Ovary (tissue), 9 donors: ENCODE results near the gene MYO3B. TPM values are rescaled to one million over a fixed set of nuclear protein-coding genes. Genes with fewer than 3 reads are reported as not detected.

ENCODE experiments used
- DNase-seq, 5 donors: peaks; one replicate each; pipeline ENCODE4 v3.0.0-alpha.2; 2019 to 2020
- H3K27ac ChIP-seq, 2 donors: fragments of 200-600 bp; one replicate each; pipeline versions ENCODE4 v1.5.1 to v1.8.0; 2019 to 2022
- H3K27me3 ChIP-seq: fragments of 200-600 bp; one replicate; pipeline ENCODE4 v1.8.0; 2022
- H3K36me3 ChIP-seq: fragments of 200-600 bp; sonication (generic); one replicate; pipeline ENCODE4 v1.5.1; 2019
- H3K4me1 ChIP-seq: one replicate; pipeline ENCODE4 v1.8.1; 2013; ENCODE audit warnings: mild to moderate bottlenecking, moderate library complexity; ENCODE audit not compliant: insufficient read depth
- H3K4me3 ChIP-seq: fragments of 200-600 bp; sonication (generic); one replicate; pipeline ENCODE4 v1.5.1; 2017
- H3K9me3 ChIP-seq, 2 donors: fragments of 200-600 bp in 1 of 2; sonication (generic) in 1 of 2; one replicate each; pipeline versions ENCODE4 v1.5.1 to v1.8.1; 2013 to 2019; ENCODE audit warnings: mild to moderate bottlenecking in 1 of 2, moderate library complexity in 1 of 2
- EP300 ChIP-seq: sonication (generic); formaldehyde crosslinking; IDR thresholded peaks from one replicate; pipeline ENCODE4 v1.6.1; 2017; ENCODE audit warnings: antibody characterized with exemption
- POLR2A ChIP-seq: fragments of 450-650 bp; IDR thresholded peaks from one replicate; pipeline ENCODE4 v1.6.1; 2017; ENCODE audit warnings: antibody characterized with exemption, mild to moderate bottlenecking, moderate library complexity
- WGBS, 3 donors: extraction: QIAGEN DNeasy Blood & Tissue Kit in 1 of 3; methylation state at CpG; one replicate each; pipeline versions ENCODE4 v1.1.5 to v1.1.7; 2013 to 2017; 5-methylcytosine and 5-hydroxymethylcytosine counted together
- intact Hi-C, 4 donors: fragments of 100-400 bp; cut with DNase I; formaldehyde crosslinking; loops; one replicate each; pipeline versions ENCODE4 v1.11.0 to v1.15.1; 2022 to 2023
- polyA plus RNA-seq, 2 donors: library from polyadenylated mRNA; stranded (reverse); fragments of 200-250 nt in 1 of 2; fragments of 350-450 nt in 1 of 2; fragmentation: Illumina TruSeq in 1 of 2; extraction: RNeasy Lipid Tissue Mini Kit (QIAGEN cat#74804) in 1 of 2; gene quantifications; one replicate each; pipeline ENCODE4 v1.2.3, GENCODE V29; 2013 to 2014
- total RNA-seq, 7 donors: library from RNA; depleted of rRNA in 2 of 7; stranded (reverse); fragments of >200 nt in 2 of 7; fragmentation: NEBNext Ultra II Directional in 3 of 7; extraction: Animal tissue kit (Norgen Biotek cat#: 25700) in 3 of 7; gene quantifications; one replicate each; pipeline versions ENCODE4 v1.1.0 to v1.2.4, GENCODE V29; 2016 to 2023
- TF ChIP-seq, protein P1 (sequence below), 3 donors: fragments of 450-650 bp in 2 of 3; fragments of 200-600 bp in 1 of 3; IDR thresholded peaks; one replicate each; pipeline versions ENCODE4 v1.5.1 to v1.8.0; 2016 to 2022; ENCODE audit warnings: antibody characterized with exemption in 3 of 3, mild to moderate bottlenecking in 1 of 3
- donor health status: DM: no; HTN: no; CAD: no; lungs with moderate emphysema.
- donor health status: DM: no; HTN: no; CAD: no.
- donor health status: Bipolar disorder and iron deficiency.
- donor health status: DM: yes; HTN: yes; CAD: no.
- donor health status: DM: no; HTN: no; CAD: no.
- donor health status: DM: yes; HTN: yes; CAD: no.

Gene MYO3B
- total and polyA plus RNA-seq, 9 donors, result 0.04 to 1.3 (median 0.12) TPM; not detected in 2

DNA sequence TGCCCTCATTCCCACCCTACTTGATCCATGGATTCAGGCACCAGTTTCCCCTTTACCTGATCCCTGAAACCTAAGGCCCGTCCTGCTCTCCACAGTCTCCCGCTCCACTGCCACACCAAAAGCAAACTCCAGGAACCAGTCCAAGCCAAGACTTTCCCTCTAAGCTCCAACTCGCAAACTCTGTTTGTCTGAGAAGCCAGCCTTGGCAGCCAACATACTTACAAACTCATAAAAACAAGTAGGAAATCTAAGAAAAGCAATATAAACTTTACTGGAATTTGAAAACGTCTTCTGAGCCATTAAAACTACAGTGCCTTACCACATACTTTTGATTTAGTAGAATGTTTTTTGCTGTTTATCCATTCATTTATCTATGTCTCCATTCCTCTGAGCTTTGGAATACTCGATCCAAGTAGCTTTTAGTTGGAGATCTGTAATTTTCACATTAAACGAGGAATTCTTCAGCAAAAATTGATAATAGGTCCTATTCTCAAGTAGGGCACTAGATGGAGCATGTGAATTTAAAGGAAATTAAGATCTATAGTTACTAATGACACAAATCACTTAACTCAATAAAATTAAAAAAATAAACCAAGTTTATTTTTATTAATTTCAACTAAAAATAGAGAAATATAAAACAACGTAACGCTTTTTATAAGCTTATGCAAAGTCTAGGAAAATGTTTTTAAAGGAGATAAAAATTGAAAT is 199.7 kb downstream of the MYO3B start:
- Histone ChIP-seq H3K27ac (no peak overlapping the region), H3K36me3 (no peaks in the 10 kb centered on the region), H3K4me1 (no peaks in the 10 kb centered on the region), H3K4me3 (no peak overlapping the region), H3K27me3 (no peaks in the 10 kb centered on the region), H3K9me3 (no peaks in the 10 kb centered on the region)
- 11 to 30% (median 18%) methylated on average over 8 of the region's 8 CpGs for WGBS, 3 donors
- DNase-seq, result no peak
- intact Hi-C loops, result loop anchor here in 1 of 4 donors (10.0 kb wide), 1 partner anchor 437 kb away; the partner anchor contains the start of gene GAD1
- TF ChIP-seq, protein P1, sequence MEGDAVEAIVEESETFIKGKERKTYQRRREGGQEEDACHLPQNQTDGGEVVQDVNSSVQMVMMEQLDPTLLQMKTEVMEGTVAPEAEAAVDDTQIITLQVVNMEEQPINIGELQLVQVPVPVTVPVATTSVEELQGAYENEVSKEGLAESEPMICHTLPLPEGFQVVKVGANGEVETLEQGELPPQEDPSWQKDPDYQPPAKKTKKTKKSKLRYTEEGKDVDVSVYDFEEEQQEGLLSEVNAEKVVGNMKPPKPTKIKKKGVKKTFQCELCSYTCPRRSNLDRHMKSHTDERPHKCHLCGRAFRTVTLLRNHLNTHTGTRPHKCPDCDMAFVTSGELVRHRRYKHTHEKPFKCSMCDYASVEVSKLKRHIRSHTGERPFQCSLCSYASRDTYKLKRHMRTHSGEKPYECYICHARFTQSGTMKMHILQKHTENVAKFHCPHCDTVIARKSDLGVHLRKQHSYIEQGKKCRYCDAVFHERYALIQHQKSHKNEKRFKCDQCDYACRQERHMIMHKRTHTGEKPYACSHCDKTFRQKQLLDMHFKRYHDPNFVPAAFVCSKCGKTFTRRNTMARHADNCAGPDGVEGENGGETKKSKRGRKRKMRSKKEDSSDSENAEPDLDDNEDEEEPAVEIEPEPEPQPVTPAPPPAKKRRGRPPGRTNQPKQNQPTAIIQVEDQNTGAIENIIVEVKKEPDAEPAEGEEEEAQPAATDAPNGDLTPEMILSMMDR (IDR thresholded peaks at IDR 0.05), result no peak
- TF ChIP-seq POLR2A, result no peak
- TF ChIP-seq EP300, result no peak

DNA sequence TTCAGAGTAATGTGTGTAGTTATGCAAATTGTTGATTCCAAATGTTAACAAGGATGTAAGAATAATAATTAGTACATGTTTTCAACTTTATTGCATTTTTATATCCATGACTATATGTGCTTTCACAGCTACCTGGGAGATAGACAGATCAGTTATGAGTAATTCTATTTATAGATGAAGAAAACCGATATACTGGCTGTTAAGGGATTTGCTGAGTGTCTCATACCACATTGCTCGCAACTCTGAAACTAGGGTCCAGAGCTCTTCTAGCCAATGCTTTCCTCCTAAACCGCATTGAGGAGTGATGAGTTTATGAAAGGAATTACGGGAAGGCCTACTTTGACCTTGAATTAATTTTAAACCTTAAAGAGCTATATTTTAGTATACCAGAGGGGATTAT is 202.3 kb downstream of the MYO3B start:
- WGBS, 3 donors, result 75 to 82% (median 80%) methylated on average over 4 of the region's 4 CpGs
- no peaks in the 10 kb centered on the region for H3K36me3 ChIP-seq
- H3K9me3 ChIP-seq, result no peaks in the 10 kb centered on the region
- H3K27ac ChIP-seq, result no peak overlapping the region
- TF ChIP-seq, protein P1 (IDR thresholded peaks at IDR 0.05), result no peak
- no peak for TF ChIP-seq POLR2A
- no peak for TF ChIP-seq EP300
- H3K27me3 ChIP-seq, result no peaks in the 10 kb centered on the region
- intact Hi-C loops, result no loop called here
- H3K4me3 ChIP-seq, result no peak overlapping the region
- no peak for DNase-seq
- no peaks in the 10 kb centered on the region for H3K4me1 ChIP-seq

DNA sequence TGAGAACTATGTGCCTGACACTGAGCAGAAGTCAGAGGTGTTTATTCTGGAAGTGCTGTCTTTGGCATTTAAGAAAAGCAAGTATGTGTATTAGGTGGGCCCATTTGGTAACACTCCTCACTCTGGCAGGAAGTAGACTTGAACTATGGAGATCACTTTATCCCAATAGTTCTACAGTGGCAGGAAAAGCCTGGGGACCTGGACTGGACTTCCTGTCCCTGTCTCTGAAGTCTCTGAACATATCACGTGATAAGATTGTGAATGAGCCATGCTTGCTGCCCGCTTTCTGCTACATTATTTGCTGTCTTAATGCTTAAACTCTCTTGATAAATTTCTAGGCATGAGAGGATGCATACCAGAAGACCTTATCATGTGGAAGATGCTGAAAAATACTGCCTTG is 203.7 kb downstream of the MYO3B start:
- 78 to 86% (median 79%) methylated on average over 2 of the region's 2 CpGs for WGBS, 3 donors
- no peaks in the 10 kb centered on the region for H3K4me1 ChIP-seq
- no peaks in the 10 kb centered on the region for H3K27me3 ChIP-seq
- H3K27ac ChIP-seq, result no peak overlapping the region
- no peak overlapping the region for H3K4me3 ChIP-seq
- no peaks in the 10 kb centered on the region for H3K36me3 ChIP-seq
- no peak for DNase-seq
- TF ChIP-seq POLR2A (no peak), EP300 (no peak)
- TF ChIP-seq, protein P1 (IDR thresholded peaks at IDR 0.05), result no peak
- intact Hi-C loops, result no loop called here
- H3K9me3 ChIP-seq, result no peaks in the 10 kb centered on the region

DNA sequence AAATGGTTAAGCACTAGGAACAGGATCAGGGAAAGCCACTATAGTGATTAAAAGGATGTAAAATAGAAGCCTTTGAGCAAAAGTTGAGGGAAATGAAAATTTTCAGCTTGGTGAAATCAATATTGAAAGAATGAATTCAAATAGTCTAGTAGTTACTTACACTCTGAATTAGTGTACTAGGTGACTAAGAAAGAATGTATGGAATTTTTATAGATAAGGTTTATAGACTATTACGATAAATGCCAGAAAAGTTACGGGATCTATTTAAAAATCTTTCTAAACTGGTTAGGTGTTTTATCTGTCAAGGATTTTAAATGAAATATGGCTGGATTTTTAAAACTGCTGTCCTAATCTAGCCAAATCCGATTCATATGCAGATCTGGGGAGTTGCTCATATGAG is 208.6 kb downstream of the MYO3B start:
- Histone ChIP-seq H3K36me3 (no peaks in the 10 kb centered on the region), H3K27me3 (no peaks in the 10 kb centered on the region), H3K27ac (no peak overlapping the region), H3K9me3 (no peaks in the 10 kb centered on the region), H3K4me3 (no peak overlapping the region), H3K4me1 (no peaks in the 10 kb centered on the region)
- DNase-seq, result no peak
- TF ChIP-seq EP300 (no peak), POLR2A (no peak)
- TF ChIP-seq, protein P1 (IDR thresholded peaks at IDR 0.05), result no peak
- intact Hi-C loops, result no loop called here
- 44 to 55% (median 51%) methylated on average over 3 of the region's 3 CpGs for whole genome bisulfite sequencing, 3 donors
